ENCODE measurements around the gene DNAAF3.

Gene DNAAF3

DNA sequence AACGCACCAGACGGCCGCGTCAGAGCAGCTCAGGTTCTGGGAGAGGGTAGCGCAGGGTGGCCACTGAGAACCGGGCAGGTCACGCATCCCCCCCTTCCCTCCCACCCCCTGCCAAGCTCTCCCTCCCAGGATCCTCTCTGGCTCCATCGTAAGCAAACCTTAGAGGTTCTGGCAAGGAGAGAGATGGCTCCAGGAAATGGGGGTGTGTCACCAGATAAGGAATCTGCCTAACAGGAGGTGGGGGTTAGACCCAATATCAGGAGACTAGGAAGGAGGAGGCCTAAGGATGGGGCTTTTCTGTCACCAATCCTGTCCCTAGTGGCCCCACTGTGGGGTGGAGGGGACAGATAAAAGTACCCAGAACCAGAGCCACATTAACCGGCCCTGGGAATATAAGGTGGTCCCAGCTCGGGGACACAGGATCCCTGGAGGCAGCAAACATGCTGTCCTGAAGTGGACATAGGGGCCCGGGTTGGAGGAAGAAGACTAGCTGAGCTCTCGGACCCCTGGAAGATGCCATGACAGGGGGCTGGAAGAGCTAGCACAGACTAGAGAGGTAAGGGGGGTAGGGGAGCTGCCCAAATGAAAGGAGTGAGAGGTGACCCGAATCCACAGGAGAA, 50.9 kb downstream of the DNAAF3 start:
- no peak for DNase-seq

DNA sequence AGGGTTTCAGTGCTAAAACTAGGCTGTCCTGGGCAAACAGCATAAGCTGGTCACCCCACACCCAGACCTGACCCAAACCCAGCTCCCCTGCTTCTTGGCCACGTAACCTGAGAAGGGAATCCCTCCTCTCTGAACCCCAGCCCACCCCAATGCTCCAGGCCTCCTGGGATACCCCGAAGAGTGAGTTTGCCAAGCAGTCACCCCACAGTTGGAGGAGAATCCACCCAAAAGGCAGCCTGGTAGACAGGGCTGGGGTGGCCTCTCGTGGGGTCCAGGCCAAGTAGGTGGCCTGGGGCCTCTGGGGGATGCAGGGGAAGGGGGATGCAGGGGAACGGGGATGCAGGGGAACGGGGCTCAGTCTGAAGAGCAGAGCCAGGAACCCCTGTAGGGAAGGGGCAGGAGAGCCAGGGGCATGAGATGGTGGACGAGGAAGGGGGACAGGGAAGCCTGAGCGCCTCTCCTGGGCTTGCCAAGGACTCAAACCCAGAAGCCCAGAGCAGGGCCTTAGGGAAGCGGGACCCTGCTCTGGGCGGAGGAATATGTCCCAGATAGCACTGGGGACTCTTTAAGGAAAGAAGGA, 51.8 kb downstream of the DNAAF3 start:
- DNase-seq = no peak

- DNase-seq = no peak
Observed at GRCh38 chr19:55113570-55114039, 52.8 kb downstream of the DNAAF3 start.

GRCh38 chr19:55112777-55113569, 53.4 kb downstream of the DNAAF3 start:
- DNase-seq = no peak

GRCh38 chr19:55112246-55112776, 54.1 kb downstream of the DNAAF3 start:
- no peak for DNase-seq

- no peak for DNase-seq
Observed at GRCh38 chr19:55111238-55111831, 55.1 kb downstream of the DNAAF3 start.

- no peak for DNase-seq
Observed at GRCh38 chr19:55109527-55110291, 56.7 kb downstream of the DNAAF3 start.
